ENCODE measurements around the gene CCDC134. TPM values are rescaled to one million over a fixed set of nuclear protein-coding genes. Genes with fewer than 3 reads are reported as not detected.

CCDC134 gene
- total and polyA plus RNA-seq, 9 of the 15 experiments (the other 6 are each of a cell fraction or from before 2014, with no cell fraction given) = 0.56 to 11.9 (median 5.3) TPM

DNA sequence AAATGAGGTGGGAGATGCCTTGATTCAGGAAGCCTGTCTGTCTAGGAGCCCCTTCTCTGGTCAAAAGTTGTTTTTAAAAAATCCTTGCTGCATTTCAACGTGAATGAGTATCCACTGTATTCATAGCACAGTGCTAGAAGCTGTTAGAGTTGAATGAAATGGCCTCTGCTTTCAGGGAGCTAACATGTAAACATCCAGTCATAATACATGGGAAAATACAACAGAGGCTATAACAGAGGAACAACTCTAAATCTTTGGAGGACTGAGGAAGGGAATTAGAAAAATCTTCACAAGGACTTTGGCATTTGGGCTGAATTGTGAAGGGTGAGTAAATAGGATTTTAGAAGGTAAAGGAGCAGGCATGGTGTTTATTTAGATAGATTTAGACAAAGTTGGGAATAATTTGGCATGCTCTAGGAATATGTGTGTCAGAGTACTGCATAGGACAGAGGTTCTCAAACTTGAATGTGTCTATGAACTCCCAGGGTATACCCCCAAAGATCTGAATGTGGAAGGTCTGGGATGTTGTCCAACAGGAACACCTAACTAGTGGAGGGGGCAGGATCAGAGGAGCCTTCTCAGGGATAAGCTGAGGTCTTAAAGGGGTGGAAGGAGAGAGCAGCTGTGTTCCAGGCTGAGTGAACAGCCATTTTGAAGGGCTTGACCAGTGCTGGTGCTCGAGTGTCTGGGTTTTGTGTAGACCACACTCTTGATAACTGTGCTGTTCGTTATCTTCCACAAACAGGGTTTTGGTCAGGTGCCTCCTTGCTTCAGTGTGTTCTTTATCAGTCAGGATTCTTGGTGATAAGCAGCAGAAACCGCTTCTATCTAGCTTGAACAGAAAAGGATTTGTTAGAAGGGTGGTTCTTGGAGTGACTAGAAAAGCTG, 45.1 kb downstream of the CCDC134 start (continued):
- TF ChIP-seq, protein P1, sequence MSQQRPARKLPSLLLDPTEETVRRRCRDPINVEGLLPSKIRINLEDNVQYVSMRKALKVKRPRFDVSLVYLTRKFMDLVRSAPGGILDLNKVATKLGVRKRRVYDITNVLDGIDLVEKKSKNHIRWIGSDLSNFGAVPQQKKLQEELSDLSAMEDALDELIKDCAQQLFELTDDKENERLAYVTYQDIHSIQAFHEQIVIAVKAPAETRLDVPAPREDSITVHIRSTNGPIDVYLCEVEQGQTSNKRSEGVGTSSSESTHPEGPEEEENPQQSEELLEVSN (IDR thresholded peaks at IDR 0.05; ENCODE audit: borderline replicate concordance in 1 of 2, extremely low read depth in 1 of 2, insufficient read depth in 1 of 2, insufficient read length in 1 of 2, low read depth in 1 of 2, low read length in 1 of 2, poor library complexity in 1 of 2, severe bottlenecking in 1 of 2) = no peak
- TF ChIP-seq DMBX1 (CRISPR knock-in tag; IDR thresholded peaks at IDR 0.05; ENCODE audit: borderline replicate concordance) (peak; percentile 69; the same call in 1 of the 2 replicates), MAZ (CRISPR knock-in tag; conservative IDR thresholded peaks at IDR 0.05 in 1 of 2, IDR thresholded peaks at IDR 0.05 in 1 of 2) (no peak; a peak in 1 of 4 replicates), MCM7 (IDR thresholded peaks at IDR 0.05) (no peak), KDM2B (CRISPR knock-in tag; IDR thresholded peaks at IDR 0.05) (no peak), SPI1 (IDR thresholded peaks at IDR 0.05; ENCODE audit: borderline replicate concordance, low read depth, low read length) (no peak), SAFB (IDR thresholded peaks at IDR 0.05; ENCODE audit: borderline replicate concordance, low read depth, low read length) (no peak), THRAP3 (IDR thresholded peaks at IDR 0.05; ENCODE audit: borderline replicate concordance) (no peak), ZNF644 (tag; IDR thresholded peaks at IDR 0.05; ENCODE audit: low read depth) (peak; percentile 93), EGR1 (conservative IDR thresholded peaks at IDR 0.05) (no peak)
- TF ChIP-seq, protein P2, sequence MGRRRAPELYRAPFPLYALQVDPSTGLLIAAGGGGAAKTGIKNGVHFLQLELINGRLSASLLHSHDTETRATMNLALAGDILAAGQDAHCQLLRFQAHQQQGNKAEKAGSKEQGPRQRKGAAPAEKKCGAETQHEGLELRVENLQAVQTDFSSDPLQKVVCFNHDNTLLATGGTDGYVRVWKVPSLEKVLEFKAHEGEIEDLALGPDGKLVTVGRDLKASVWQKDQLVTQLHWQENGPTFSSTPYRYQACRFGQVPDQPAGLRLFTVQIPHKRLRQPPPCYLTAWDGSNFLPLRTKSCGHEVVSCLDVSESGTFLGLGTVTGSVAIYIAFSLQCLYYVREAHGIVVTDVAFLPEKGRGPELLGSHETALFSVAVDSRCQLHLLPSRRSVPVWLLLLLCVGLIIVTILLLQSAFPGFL (CRISPR knock-in tag; IDR thresholded peaks at IDR 0.05) = no peak
- TF ChIP-seq, protein P3, sequence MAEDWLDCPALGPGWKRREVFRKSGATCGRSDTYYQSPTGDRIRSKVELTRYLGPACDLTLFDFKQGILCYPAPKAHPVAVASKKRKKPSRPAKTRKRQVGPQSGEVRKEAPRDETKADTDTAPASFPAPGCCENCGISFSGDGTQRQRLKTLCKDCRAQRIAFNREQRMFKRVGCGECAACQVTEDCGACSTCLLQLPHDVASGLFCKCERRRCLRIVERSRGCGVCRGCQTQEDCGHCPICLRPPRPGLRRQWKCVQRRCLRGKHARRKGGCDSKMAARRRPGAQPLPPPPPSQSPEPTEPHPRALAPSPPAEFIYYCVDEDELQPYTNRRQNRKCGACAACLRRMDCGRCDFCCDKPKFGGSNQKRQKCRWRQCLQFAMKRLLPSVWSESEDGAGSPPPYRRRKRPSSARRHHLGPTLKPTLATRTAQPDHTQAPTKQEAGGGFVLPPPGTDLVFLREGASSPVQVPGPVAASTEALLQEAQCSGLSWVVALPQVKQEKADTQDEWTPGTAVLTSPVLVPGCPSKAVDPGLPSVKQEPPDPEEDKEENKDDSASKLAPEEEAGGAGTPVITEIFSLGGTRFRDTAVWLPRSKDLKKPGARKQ (CRISPR knock-in tag; IDR thresholded peaks at IDR 0.05) = no peak
- TF ChIP-seq, protein P4, sequence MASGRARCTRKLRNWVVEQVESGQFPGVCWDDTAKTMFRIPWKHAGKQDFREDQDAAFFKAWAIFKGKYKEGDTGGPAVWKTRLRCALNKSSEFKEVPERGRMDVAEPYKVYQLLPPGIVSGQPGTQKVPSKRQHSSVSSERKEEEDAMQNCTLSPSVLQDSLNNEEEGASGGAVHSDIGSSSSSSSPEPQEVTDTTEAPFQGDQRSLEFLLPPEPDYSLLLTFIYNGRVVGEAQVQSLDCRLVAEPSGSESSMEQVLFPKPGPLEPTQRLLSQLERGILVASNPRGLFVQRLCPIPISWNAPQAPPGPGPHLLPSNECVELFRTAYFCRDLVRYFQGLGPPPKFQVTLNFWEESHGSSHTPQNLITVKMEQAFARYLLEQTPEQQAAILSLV (tag; IDR thresholded peaks at IDR 0.05) = no peak
- TF ChIP-seq, protein P5, sequence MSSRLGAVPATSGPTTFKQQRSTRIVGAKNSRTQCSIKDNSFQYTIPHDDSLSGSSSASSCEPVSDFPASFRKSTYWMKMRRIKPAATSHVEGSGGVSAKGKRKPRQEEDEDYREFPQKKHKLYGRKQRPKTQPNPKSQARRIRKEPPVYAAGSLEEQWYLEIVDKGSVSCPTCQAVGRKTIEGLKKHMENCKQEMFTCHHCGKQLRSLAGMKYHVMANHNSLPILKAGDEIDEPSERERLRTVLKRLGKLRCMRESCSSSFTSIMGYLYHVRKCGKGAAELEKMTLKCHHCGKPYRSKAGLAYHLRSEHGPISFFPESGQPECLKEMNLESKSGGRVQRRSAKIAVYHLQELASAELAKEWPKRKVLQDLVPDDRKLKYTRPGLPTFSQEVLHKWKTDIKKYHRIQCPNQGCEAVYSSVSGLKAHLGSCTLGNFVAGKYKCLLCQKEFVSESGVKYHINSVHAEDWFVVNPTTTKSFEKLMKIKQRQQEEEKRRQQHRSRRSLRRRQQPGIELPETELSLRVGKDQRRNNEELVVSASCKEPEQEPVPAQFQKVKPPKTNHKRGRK (tag; IDR thresholded peaks at IDR 0.05) = no peak
- TF ChIP-seq, protein P6, sequence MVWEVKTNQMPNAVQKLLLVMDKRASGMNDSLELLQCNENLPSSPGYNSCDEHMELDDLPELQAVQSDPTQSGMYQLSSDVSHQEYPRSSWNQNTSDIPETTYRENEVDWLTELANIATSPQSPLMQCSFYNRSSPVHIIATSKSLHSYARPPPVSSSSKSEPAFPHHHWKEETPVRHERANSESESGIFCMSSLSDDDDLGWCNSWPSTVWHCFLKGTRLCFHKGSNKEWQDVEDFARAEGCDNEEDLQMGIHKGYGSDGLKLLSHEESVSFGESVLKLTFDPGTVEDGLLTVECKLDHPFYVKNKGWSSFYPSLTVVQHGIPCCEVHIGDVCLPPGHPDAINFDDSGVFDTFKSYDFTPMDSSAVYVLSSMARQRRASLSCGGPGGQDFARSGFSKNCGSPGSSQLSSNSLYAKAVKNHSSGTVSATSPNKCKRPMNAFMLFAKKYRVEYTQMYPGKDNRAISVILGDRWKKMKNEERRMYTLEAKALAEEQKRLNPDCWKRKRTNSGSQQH (CRISPR knock-in tag; IDR thresholded peaks at IDR 0.05) = no peak
- TF ChIP-seq, protein P7, sequence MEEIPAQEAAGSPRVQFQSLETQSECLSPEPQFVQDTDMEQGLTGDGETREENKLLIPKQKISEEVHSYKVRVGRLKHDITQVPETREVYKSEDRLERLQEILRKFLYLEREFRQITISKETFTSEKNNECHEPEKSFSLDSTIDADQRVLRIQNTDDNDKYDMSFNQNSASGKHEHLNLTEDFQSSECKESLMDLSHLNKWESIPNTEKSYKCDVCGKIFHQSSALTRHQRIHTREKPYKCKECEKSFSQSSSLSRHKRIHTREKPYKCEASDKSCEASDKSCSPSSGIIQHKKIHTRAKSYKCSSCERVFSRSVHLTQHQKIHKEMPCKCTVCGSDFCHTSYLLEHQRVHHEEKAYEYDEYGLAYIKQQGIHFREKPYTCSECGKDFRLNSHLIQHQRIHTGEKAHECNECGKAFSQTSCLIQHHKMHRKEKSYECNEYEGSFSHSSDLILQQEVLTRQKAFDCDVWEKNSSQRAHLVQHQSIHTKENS (CRISPR knock-in tag; IDR thresholded peaks at IDR 0.05) = no peak

Data from K562 (cell line).